Fibroblast of skin of right biceps (primary cell): ENCODE results near the gene KATNBL1.

Experiments used
- DNase-seq: peaks from one replicate; pipeline ENCODE4 v3.0.0-alpha.2; 2013

Gene KATNBL1

GRCh38 chr15:34209421-34210282 lies at the start of gene KATNBL1:
Gene KATNBL1 (minus strand): TSS chr15:34210096. CDS start chr15:34163676, 46,420 bp downstream.
- DNase-seq, result peak; percentile 94

GRCh38 chr15:34259566-34259965 lies 49.7 kb upstream of the KATNBL1 start:
- no peak for DNase-seq

GRCh38 chr15:34258151-34258550 lies 48.3 kb upstream of the KATNBL1 start:
- DNase-seq, result no peak

- DNase-seq, result no peak
These were observed 42.6 kb upstream of the KATNBL1 start for GRCh38 chr15:34252545-34252944.

GRCh38 chr15:34248190-34248589 lies 38.3 kb upstream of the KATNBL1 start:
- no peak for DNase-seq

- no peak for DNase-seq
These were observed 36.5 kb upstream of the KATNBL1 start for GRCh38 chr15:34246276-34246976.

- peak; percentile 21 for DNase-seq
These were observed 33.3 kb upstream of the KATNBL1 start for GRCh38 chr15:34243226-34243625.

GRCh38 chr15:34242331-34242710 lies 32.4 kb upstream of the KATNBL1 start:
- DNase-seq, result no peak

GRCh38 chr15:34241376-34242330 lies 31.8 kb upstream of the KATNBL1 start:
- peak; percentile 21 for DNase-seq

- no peak for DNase-seq
These were observed 30.6 kb upstream of the KATNBL1 start for GRCh38 chr15:34240537-34240936.

GRCh38 chr15:34239151-34239808 lies 29.4 kb upstream of the KATNBL1 start:
- DNase-seq, result peak; percentile 94

GRCh38 chr15:34233614-34234013 lies 23.7 kb upstream of the KATNBL1 start:
- no peak for DNase-seq

- DNase-seq, result no peak
These were observed 14.2 kb upstream of the KATNBL1 start for GRCh38 chr15:34223904-34224596.

- DNase-seq, result peak; percentile 81
These were observed 7.8 kb upstream of the KATNBL1 start for GRCh38 chr15:34217587-34218225.

GRCh38 chr15:34216527-34217270 lies 6.8 kb upstream of the KATNBL1 start:
- no peak for DNase-seq

- DNase-seq, result no peak
These were observed 4.2 kb upstream of the KATNBL1 start for GRCh38 chr15:34214135-34214534.

GRCh38 chr15:34213690-34214089 lies 3.8 kb upstream of the KATNBL1 start:
- DNase-seq, result no peak

GRCh38 chr15:34206011-34206410 lies 3.9 kb downstream of the KATNBL1 start:
- peak; percentile 31 for DNase-seq

GRCh38 chr15:34203936-34204335 lies 6.0 kb downstream of the KATNBL1 start:
- DNase-seq, result no peak

GRCh38 chr15:34203305-34203704 lies 6.6 kb downstream of the KATNBL1 start:
- DNase-seq, result no peak
